ENCODE measurements around the gene NF2.

Gene NF2

GRCh38 chr22:29630987-29631386 is 27.6 kb downstream of the NF2 start:
- Mint-ChIP-seq H3K4me3 (no peak overlapping the region), H3K27ac (no peak overlapping the region), H3K36me3 (ENCODE audit: low read depth) (peaks cover 5% of the 10 kb centered on the region), H3K27me3 (ENCODE audit: low read depth) (no peaks in the 10 kb centered on the region), H3K9me3 (no peaks in the 10 kb centered on the region), H3K4me1 (ENCODE audit: low read depth) (peaks cover 30% of the 10 kb centered on the region)
- DNase-seq (ENCODE audit: low spot score), result no peak

- no peaks in the 10 kb centered on the region for H3K27me3 Mint-ChIP-seq (ENCODE audit: low read depth)
- H3K4me1 Mint-ChIP-seq (ENCODE audit: low read depth), result peaks cover 25% of the 10 kb centered on the region
- no peaks in the 10 kb centered on the region for H3K9me3 Mint-ChIP-seq
- no peak overlapping the region for H3K4me3 Mint-ChIP-seq
- H3K36me3 Mint-ChIP-seq (ENCODE audit: low read depth), result peaks cover 5% of the 10 kb centered on the region
- no peak overlapping the region for H3K27ac Mint-ChIP-seq
- no peak for DNase-seq (ENCODE audit: low spot score)
These were observed 28.3 kb downstream of the NF2 start for GRCh38 chr22:29631725-29632124.

- H3K27ac Mint-ChIP-seq, result no peak overlapping the region
These were observed 29.2 kb downstream of the NF2 start for GRCh38 chr22:29632672-29633071.

GRCh38 chr22:29633514-29634312 is 30.3 kb downstream of the NF2 start:
- Mint-ChIP-seq H3K4me1 (ENCODE audit: low read depth) (peaks cover 21% of the 10 kb centered on the region), H3K9me3 (no peaks in the 10 kb centered on the region), H3K27me3 (ENCODE audit: low read depth) (no peaks in the 10 kb centered on the region), H3K27ac (no peak overlapping the region), H3K4me3 (no peak overlapping the region), H3K36me3 (ENCODE audit: low read depth) (peaks cover 7% of the 10 kb centered on the region)
- no peak for DNase-seq (ENCODE audit: low spot score)

More at GRCh38 chr22:29632672-29633071, 29.2 kb downstream of the NF2 start:
- Mint-ChIP-seq H3K36me3 (ENCODE audit: low read depth) (peaks cover 5% of the 10 kb centered on the region), H3K4me3 (no peak overlapping the region), H3K27me3 (ENCODE audit: low read depth) (no peaks in the 10 kb centered on the region), H3K4me1 (ENCODE audit: low read depth) (peaks cover 25% of the 10 kb centered on the region), H3K9me3 (no peaks in the 10 kb centered on the region)
- DNase-seq (ENCODE audit: low spot score), result no peak

GRCh38 chr22:29634847-29635246 is 31.4 kb downstream of the NF2 start:
- Mint-ChIP-seq H3K9me3 (no peaks in the 10 kb centered on the region), H3K4me1 (ENCODE audit: low read depth) (peaks cover 16% of the 10 kb centered on the region), H3K27me3 (ENCODE audit: low read depth) (no peaks in the 10 kb centered on the region), H3K4me3 (no peak overlapping the region), H3K36me3 (ENCODE audit: low read depth) (peaks cover 11% of the 10 kb centered on the region), H3K27ac (no peak overlapping the region)
- no peak for DNase-seq (ENCODE audit: low spot score)

- no peaks in the 10 kb centered on the region for H3K9me3 Mint-ChIP-seq
- H3K27me3 Mint-ChIP-seq (ENCODE audit: low read depth), result no peaks in the 10 kb centered on the region
- no peak for DNase-seq (ENCODE audit: low spot score)
- no peak overlapping the region for H3K4me3 Mint-ChIP-seq
- peaks cover 11% of the 10 kb centered on the region for H3K36me3 Mint-ChIP-seq (ENCODE audit: low read depth)
- no peak overlapping the region for H3K27ac Mint-ChIP-seq
- H3K4me1 Mint-ChIP-seq (ENCODE audit: low read depth), result peaks cover 16% of the 10 kb centered on the region
These were observed 32.4 kb downstream of the NF2 start for GRCh38 chr22:29635734-29636357.

GRCh38 chr22:29636751-29637150 is 33.3 kb downstream of the NF2 start:
- peaks cover 22% of the 10 kb centered on the region for H3K4me1 Mint-ChIP-seq (ENCODE audit: low read depth)
- DNase-seq (ENCODE audit: low spot score), result no peak
- no peak overlapping the region for H3K4me3 Mint-ChIP-seq
- H3K27me3 Mint-ChIP-seq (ENCODE audit: low read depth), result no peaks in the 10 kb centered on the region
- no peaks in the 10 kb centered on the region for H3K9me3 Mint-ChIP-seq
- H3K27ac Mint-ChIP-seq, result no peak overlapping the region
- H3K36me3 Mint-ChIP-seq (ENCODE audit: low read depth), result peaks cover 11% of the 10 kb centered on the region

- no peak overlapping the region for H3K27ac Mint-ChIP-seq
- no peaks in the 10 kb centered on the region for H3K27me3 Mint-ChIP-seq (ENCODE audit: low read depth)
- H3K4me3 Mint-ChIP-seq, result no peak overlapping the region
- peaks cover 15% of the 10 kb centered on the region for H3K36me3 Mint-ChIP-seq (ENCODE audit: low read depth)
- no peak for DNase-seq (ENCODE audit: low spot score)
- peaks cover 25% of the 10 kb centered on the region for H3K4me1 Mint-ChIP-seq (ENCODE audit: low read depth)
- H3K9me3 Mint-ChIP-seq, result no peaks in the 10 kb centered on the region
These were observed 33.7 kb downstream of the NF2 start for GRCh38 chr22:29637181-29637580.

GRCh38 chr22:29638678-29639077 is 35.2 kb downstream of the NF2 start:
- no peaks in the 10 kb centered on the region for H3K27me3 Mint-ChIP-seq (ENCODE audit: low read depth)
- no peak overlapping the region for H3K27ac Mint-ChIP-seq
- H3K36me3 Mint-ChIP-seq (ENCODE audit: low read depth), result peaks cover 20% of the 10 kb centered on the region
- DNase-seq (ENCODE audit: low spot score), result no peak
- no peaks in the 10 kb centered on the region for H3K9me3 Mint-ChIP-seq
- H3K4me3 Mint-ChIP-seq, result no peak overlapping the region
- peaks cover 23% of the 10 kb centered on the region for H3K4me1 Mint-ChIP-seq (ENCODE audit: low read depth)

- peaks cover 20% of the 10 kb centered on the region for H3K36me3 Mint-ChIP-seq (ENCODE audit: low read depth)
These were observed 35.7 kb downstream of the NF2 start for GRCh38 chr22:29639096-29639495.

GRCh38 chr22:29641042-29641699 is 37.7 kb downstream of the NF2 start:
- no peak for DNase-seq (ENCODE audit: low spot score)
- no peak overlapping the region for H3K4me3 Mint-ChIP-seq
- H3K27ac Mint-ChIP-seq, result no peak overlapping the region
- no peaks in the 10 kb centered on the region for H3K9me3 Mint-ChIP-seq
- peaks cover 19% of the 10 kb centered on the region for H3K4me1 Mint-ChIP-seq (ENCODE audit: low read depth)
- H3K27me3 Mint-ChIP-seq (ENCODE audit: low read depth), result no peaks in the 10 kb centered on the region
- peaks cover 26% of the 10 kb centered on the region for H3K36me3 Mint-ChIP-seq (ENCODE audit: low read depth)

More at GRCh38 chr22:29639096-29639495, 35.7 kb downstream of the NF2 start:
- no peak for DNase-seq (ENCODE audit: low spot score)
- Mint-ChIP-seq H3K27ac (no peak overlapping the region), H3K4me1 (ENCODE audit: low read depth) (peaks cover 21% of the 10 kb centered on the region), H3K4me3 (no peak overlapping the region), H3K9me3 (no peaks in the 10 kb centered on the region), H3K27me3 (ENCODE audit: low read depth) (no peaks in the 10 kb centered on the region)

GRCh38 chr22:29641700-29642330 is 38.4 kb downstream of the NF2 start:
- no peak for DNase-seq (ENCODE audit: low spot score)
- H3K4me3 Mint-ChIP-seq, result no peak overlapping the region
- H3K27ac Mint-ChIP-seq, result peak overlapping the region; percentile 54
- no peaks in the 10 kb centered on the region for H3K27me3 Mint-ChIP-seq (ENCODE audit: low read depth)
- H3K36me3 Mint-ChIP-seq (ENCODE audit: low read depth), result peaks cover 26% of the 10 kb centered on the region
- H3K9me3 Mint-ChIP-seq, result no peaks in the 10 kb centered on the region
- peaks cover 19% of the 10 kb centered on the region for H3K4me1 Mint-ChIP-seq (ENCODE audit: low read depth)

GRCh38 chr22:29642694-29643093 is 39.3 kb downstream of the NF2 start:
- Mint-ChIP-seq H3K4me1 (ENCODE audit: low read depth) (peaks cover 19% of the 10 kb centered on the region), H3K9me3 (no peaks in the 10 kb centered on the region), H3K27me3 (ENCODE audit: low read depth) (no peaks in the 10 kb centered on the region), H3K36me3 (ENCODE audit: low read depth) (peaks cover 31% of the 10 kb centered on the region), H3K27ac (peak overlapping the region; percentile 32), H3K4me3 (no peak overlapping the region)
- no peak for DNase-seq (ENCODE audit: low spot score)

Data from T-helper 2 cell treated with Interferon-gamma antibody and Interleukin-4, amounts not matched to agents 5 μg/mL and 100 μg/mL, for 36 hours (primary cell).